ENCODE measurements around the gene GSTM3. TPM values are rescaled to one million over a fixed set of nuclear protein-coding genes. Genes with fewer than 3 reads are reported as not detected.

GSTM3 gene
- total RNA-seq, 1 experiment from 2014 or later, result 10.6 TPM

GRCh38 chr1:109739738-109740614, 862 bp downstream of the GSTM3 start:
- no peaks in the 10 kb centered on the region for H3K4me1 ChIP-seq
- CTCF ChIA-PET, result interaction anchor here (1.0 kb wide), 1 partner anchor 22 kb away, joined by 3 read pairs; no protein-coding TSS in a partner anchor
- peak; percentile 58 to 60 for DNase-seq
- H3K27ac Mint-ChIP-seq (ENCODE audit: unreplicated experiment), result peak overlapping the region; percentile 66
- H3K36me3 Mint-ChIP-seq (ENCODE audit: insufficient read depth, unreplicated experiment), result peaks cover 33% of the 10 kb centered on the region
- POLR2A ChIA-PET, result no interaction called here
- H3K27me3 Mint-ChIP-seq (ENCODE audit: insufficient read depth, unreplicated experiment), result no peaks in the 10 kb centered on the region
- TF ChIP-seq CTCF (IDR thresholded peaks at IDR 0.05; ENCODE audit: insufficient read depth in 1 of 2, low read depth in 1 of 2, low read length in 1 of 2, severe bottlenecking in 1 of 2, unreplicated experiment in 1 of 2), result no peak
- peak overlapping the region; percentile 45 for H3K4me3 ChIP-seq (ENCODE audit: low read depth, low read length)
- H3K4me1 Mint-ChIP-seq (ENCODE audit: low read depth, unreplicated experiment), result peaks cover 8% of the 10 kb centered on the region
- no TSS peak for BruUV-seq (replicated peaks)
- H3K36me3 ChIP-seq (ENCODE audit: control insufficient read depth, insufficient read depth, low read length), result no peaks in the 10 kb centered on the region
- H3K4me3 Mint-ChIP-seq (ENCODE audit: unreplicated experiment), result peak overlapping the region; percentile 77
- H3K9me3 Mint-ChIP-seq (ENCODE audit: unreplicated experiment), result no peaks in the 10 kb centered on the region
- H3K27me3 ChIP-seq (replicated peaks; ENCODE audit: control insufficient read depth, insufficient read depth, low read length), result no peaks in the 10 kb centered on the region
- no peaks in the 10 kb centered on the region for H3K9me3 ChIP-seq
- intact Hi-C loops (cut with micrococcal nuclease; ENCODE audit: unreplicated experiment), result loop anchor here (2.0 kb wide), 1 partner anchor 21 kb away; no protein-coding TSS in a partner anchor

DNA sequence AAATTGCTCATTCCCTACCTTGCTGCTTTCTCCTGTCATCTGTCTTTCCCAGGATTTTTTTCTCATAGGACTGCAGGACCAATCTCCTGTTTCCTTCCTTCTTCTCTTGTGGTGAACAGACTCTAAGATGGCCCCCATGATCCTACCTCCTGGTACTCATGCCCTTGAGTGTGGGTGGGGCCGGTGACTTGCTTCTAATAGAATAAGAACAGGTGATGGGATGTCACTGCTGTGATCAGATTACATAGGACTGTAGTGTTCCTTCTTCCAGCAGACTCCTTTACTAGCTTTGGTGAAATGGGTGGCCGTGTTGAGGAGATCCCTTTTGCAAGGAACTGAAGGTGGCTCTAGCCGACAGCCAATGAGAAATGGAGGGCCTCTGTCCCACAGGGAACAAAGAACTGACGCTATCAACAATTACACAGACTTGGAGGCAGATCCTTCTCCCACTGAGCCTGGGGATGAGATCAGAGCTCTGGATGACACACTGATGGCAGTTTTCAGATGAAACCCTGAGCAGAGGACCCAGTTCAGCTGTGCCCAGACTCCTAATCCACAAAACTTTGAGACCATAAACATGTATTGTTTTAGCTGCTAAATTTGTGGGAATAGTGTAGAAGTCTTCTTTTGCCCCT, 7.5 kb downstream of the GSTM3 start:
- no peak overlapping the region; the same call in 1 of the 2 replicates for H3K4me3 ChIP-seq (ENCODE audit: low read depth, low read length)
- H3K27me3 ChIP-seq (replicated peaks; ENCODE audit: control insufficient read depth, insufficient read depth, low read length), result no peaks in the 10 kb centered on the region
- intact Hi-C loops (cut with micrococcal nuclease; ENCODE audit: unreplicated experiment), result loop anchor here (5.0 kb wide), 1 partner anchor 39 kb away; no protein-coding TSS in a partner anchor
- no peaks in the 10 kb centered on the region for H3K9me3 ChIP-seq
- BruUV-seq (replicated peaks), result no TSS peak
- peaks cover 37% of the 10 kb centered on the region for H3K36me3 Mint-ChIP-seq (ENCODE audit: insufficient read depth, unreplicated experiment)
- no peak for DNase-seq
- H3K27me3 Mint-ChIP-seq (ENCODE audit: insufficient read depth, unreplicated experiment), result no peaks in the 10 kb centered on the region
- H3K27ac Mint-ChIP-seq (ENCODE audit: unreplicated experiment), result peak overlapping the region; percentile 80
- H3K4me1 Mint-ChIP-seq (ENCODE audit: low read depth, unreplicated experiment), result peaks cover 15% of the 10 kb centered on the region
- peaks cover 13% of the 10 kb centered on the region for H3K9me3 Mint-ChIP-seq (ENCODE audit: unreplicated experiment)
- no peaks in the 10 kb centered on the region for H3K36me3 ChIP-seq (ENCODE audit: control insufficient read depth, insufficient read depth, low read length)
- ChIA-PET CTCF (interaction anchor here (0.9 kb wide), 1 partner anchor 93 kb away, joined by 3 read pairs; no protein-coding TSS in a partner anchor), POLR2A (no interaction called here)
- TF ChIP-seq CTCF (IDR thresholded peaks at IDR 0.05; ENCODE audit: insufficient read depth in 1 of 2, low read depth in 1 of 2, low read length in 1 of 2, severe bottlenecking in 1 of 2, unreplicated experiment in 1 of 2), result no peak
- peaks cover 34% of the 10 kb centered on the region for H3K4me1 ChIP-seq
- H3K4me3 Mint-ChIP-seq (ENCODE audit: unreplicated experiment), result peak overlapping the region; percentile 87

GRCh38 chr1:109732390-109732881, 8.4 kb downstream of the GSTM3 start:
- CTCF ChIA-PET, result interaction anchor here (0.6 to 1.3 kb wide), 3 partner anchors 14 to 92 kb away, joined by 3 to 5 read pairs (median 3); no protein-coding TSS in a partner anchor

More at GRCh38 chr1:109732390-109732881, 8.4 kb downstream of the GSTM3 start:
- Histone ChIP-seq H3K27me3 (replicated peaks; ENCODE audit: control insufficient read depth, insufficient read depth, low read length) (no peaks in the 10 kb centered on the region), H3K9me3 (no peaks in the 10 kb centered on the region), H3K4me1 (peaks cover 34% of the 10 kb centered on the region), H3K4me3 (ENCODE audit: low read depth, low read length) (peak overlapping the region; percentile 41), H3K36me3 (ENCODE audit: control insufficient read depth, insufficient read depth, low read length) (no peaks in the 10 kb centered on the region)
- intact Hi-C loops (cut with micrococcal nuclease; ENCODE audit: unreplicated experiment), result loop anchor here (5.0 kb wide), 1 partner anchor 40 kb away; no protein-coding TSS in a partner anchor
- H3K4me3 Mint-ChIP-seq (ENCODE audit: unreplicated experiment), result peak overlapping the region; percentile 87
- no peaks in the 10 kb centered on the region for H3K27me3 Mint-ChIP-seq (ENCODE audit: insufficient read depth, unreplicated experiment)
- BruUV-seq (replicated peaks), result TSS peak; percentile 63
- H3K9me3 Mint-ChIP-seq (ENCODE audit: unreplicated experiment), result peaks cover 13% of the 10 kb centered on the region
- POLR2A ChIA-PET, result no interaction called here
- peaks cover 28% of the 10 kb centered on the region for H3K36me3 Mint-ChIP-seq (ENCODE audit: insufficient read depth, unreplicated experiment)
- no peak for DNase-seq
- H3K27ac Mint-ChIP-seq (ENCODE audit: unreplicated experiment), result peak overlapping the region; percentile 80
- H3K4me1 Mint-ChIP-seq (ENCODE audit: low read depth, unreplicated experiment), result peaks cover 15% of the 10 kb centered on the region
- no peak for TF ChIP-seq CTCF (IDR thresholded peaks at IDR 0.05; ENCODE audit: insufficient read depth in 1 of 2, low read depth in 1 of 2, low read length in 1 of 2, severe bottlenecking in 1 of 2, unreplicated experiment in 1 of 2)
